ENCODE data around the gene TMEM52. TPM values are rescaled to one million over a fixed set of nuclear protein-coding genes. Genes with fewer than 3 reads are reported as not detected.

The TMEM52 gene
- total RNA-seq, 1 experiment from 2014 or later: not detected

DNA sequence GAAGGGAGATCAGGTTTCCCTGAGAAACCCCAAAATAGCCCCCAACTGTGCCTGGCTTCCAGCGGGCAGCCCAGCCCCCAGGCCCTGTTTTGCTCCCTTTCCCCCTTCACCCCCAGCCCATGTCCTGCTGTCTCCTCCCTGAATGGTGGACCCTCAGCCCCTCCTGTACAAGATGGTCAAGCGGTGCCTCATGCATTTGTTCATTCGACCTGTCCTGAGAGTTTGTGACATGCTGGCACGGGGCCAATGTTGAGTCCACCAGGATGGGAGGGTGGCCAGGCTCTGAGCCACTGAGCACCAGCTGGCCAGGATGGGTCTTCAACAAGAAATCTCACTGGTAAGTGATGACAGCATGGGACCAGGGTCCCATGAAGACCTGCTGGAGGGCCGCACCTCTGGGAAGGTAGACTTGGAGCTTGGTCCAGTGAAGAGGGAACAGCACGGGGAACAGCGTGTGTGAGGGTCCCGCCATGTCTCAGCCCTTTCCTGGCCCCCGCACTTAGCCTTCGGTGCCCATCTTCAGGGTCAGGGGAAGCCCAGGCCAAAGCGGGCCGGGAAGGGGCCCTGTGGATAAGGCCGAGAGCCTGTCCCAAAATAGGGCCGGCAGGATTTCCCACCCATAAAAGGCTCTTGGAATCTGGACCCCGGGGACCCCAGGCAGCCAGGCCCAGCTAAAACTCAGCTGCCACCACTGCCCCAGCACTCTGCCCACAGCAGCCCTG, 3.9 kb downstream of the TMEM52 start, which contains the start of gene CALML6:
CALML6 (plus strand) TSS at position 290 of the 722 bp plus-strand sequence; CDS start at position 311, 21 bp downstream.
- DNase-seq (ENCODE audit: low spot score): no peak

- no peak for DNase-seq (ENCODE audit: low spot score)
Observed at GRCh38 chr1:1914101-1914970, 4.7 kb downstream of the TMEM52 start.

DNA sequence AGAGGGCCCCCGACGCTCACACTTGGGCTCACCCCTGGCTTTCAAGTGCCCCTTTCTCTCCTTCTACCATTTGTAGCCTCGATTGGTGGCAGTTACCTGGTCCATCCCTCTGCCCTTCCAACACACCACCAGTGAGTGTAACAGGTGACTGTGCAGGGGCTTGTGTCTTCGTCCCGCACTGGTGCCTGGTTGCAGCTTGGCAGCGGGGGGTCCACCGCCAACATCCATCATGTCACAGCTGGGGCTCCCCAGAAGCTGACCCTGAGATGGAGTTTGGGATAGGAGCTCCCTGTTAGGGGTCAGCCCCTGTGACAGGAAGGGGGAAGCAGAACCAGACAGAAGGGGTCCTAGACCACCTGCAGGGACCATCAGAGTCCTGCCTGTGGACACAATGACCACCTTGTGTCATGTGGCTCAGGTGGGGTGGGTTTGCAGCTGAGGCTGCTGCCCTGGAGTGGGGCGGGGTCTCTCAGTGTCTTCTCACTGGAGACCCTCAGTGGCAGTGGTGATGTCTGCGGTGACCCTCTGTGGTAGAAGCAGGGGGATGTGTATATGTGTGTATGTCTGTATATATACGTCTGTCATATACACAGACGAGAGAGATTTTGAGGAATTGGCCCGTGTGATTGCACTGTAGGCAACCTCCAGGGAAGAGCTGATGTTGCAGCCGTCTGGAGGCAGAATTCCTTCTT, 7.6 kb downstream of the TMEM52 start:
- DNase-seq (ENCODE audit: low spot score): no peak

DNA sequence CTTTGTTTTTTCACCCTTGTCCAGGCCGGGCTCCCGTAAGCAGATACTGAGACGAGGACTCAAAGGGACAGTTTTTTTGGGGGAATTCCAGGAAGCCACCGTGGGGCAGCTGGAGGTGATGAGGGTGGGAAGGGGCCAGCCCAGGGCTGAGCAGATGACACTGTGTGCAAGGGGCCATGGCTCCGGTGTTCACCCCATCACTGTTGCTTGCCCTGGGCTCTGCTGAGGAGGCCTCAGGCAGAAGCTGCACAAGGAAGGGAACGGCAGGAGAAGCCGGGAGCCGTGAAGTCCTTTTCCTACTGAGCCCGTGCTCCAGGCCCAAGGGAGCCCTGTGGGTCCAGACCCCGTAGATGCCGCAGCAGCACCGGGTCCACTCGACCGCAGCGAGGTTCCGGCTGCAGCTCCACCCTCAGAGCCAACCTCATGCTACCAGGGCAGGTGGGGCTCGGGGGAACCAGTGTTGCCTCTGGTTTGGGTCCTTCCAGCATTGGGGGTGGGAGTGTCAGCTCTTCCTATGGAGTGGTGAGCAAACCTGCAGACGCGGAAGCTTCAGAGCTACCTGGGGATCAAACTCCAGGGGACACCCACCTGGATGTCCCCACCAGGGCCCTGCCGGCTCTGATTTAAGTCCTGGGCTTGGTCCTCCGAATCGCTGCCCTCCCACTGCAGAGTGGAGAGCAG, 8.3 kb downstream of the TMEM52 start:
- no peak for DNase-seq (ENCODE audit: low spot score)

DNA sequence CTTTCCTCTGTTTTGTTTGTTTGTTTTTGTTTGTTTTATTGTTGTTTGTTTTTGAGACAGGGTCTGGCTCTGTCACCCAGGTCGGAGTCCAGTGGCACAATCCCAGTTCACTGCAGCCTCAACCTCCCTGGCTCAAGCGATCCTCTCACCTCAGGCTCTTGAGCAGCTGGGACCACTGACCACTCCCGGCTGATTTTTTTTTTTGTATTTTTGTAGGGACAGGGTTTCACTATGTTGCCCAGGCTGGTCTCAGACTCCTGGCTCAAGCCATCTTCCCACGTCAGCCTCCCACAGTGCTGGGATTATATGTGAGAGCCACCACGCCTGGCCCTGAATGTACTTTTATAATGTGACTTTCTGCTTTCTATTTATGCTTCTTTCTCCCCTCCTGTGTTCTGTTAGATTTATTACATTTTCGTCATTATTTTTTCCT, 9.0 kb downstream of the TMEM52 start:
- DNase-seq (ENCODE audit: low spot score): no peak

- DNase-seq (ENCODE audit: low spot score): no peak
Observed at GRCh38 chr1:1908506-1908791, 10.6 kb downstream of the TMEM52 start.

DNA sequence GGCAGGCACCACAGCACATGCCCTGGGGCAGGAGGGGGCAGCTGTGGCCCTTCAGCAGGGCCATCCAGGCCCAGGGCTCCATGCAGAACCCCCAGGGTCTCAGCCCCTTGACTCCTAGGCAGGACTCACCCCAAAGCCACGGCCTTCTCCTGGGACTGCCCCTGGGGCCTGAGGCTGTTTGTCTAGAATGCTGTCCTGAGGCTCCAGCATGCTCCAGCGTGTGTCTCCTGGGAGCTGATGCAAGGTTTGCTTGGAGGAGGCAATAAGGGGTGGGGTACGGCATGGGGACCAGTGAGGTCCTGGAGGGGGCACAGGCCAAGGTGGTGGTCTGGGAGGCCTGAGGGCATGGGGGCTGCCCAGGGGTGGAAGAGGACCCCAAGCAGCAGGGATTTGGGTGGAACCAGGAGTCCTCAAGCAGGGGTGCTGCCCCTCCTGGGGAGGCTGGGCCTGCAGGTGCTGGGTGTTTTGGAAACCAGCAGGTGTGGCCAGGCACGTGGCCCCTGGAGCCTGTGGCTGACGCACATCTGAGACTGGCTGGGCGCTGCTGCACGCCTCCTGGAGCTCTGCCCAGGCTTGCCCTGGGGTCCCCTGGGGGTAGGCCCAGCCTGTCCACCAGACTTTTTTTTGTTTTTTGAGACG, 11.9 kb downstream of the TMEM52 start:
- no peak for DNase-seq (ENCODE audit: low spot score)

GRCh38 chr1:1906185-1907097, 12.6 kb downstream of the TMEM52 start:
- DNase-seq (ENCODE audit: low spot score): peak; percentile 65

DNA sequence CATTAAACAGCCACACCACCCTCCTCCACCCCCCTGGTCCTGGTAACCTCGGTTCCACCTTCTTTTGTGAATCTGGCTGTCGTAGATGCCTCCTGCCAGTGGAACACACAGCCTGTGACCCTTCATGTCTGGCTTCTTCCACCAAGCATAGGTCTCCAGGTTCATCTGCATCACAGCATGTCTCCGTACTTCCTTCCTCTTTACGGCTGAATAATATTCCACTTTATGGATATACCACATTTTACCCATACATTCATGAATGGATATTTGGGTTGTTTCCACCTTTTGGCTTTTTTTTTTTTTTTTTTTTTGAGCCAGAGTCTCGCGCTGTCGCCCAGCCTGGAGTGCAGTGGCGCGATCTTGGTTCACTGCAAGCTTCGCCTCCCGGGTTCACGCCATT, 15.9 kb downstream of the TMEM52 start:
- DNase-seq (ENCODE audit: low spot score): no peak

- no peak for DNase-seq (ENCODE audit: low spot score)
Observed at GRCh38 chr1:1901641-1902294, 17.3 kb downstream of the TMEM52 start.

- DNase-seq (ENCODE audit: low spot score): no peak
Observed at GRCh38 chr1:1900883-1901640, 18.0 kb downstream of the TMEM52 start.

DNA sequence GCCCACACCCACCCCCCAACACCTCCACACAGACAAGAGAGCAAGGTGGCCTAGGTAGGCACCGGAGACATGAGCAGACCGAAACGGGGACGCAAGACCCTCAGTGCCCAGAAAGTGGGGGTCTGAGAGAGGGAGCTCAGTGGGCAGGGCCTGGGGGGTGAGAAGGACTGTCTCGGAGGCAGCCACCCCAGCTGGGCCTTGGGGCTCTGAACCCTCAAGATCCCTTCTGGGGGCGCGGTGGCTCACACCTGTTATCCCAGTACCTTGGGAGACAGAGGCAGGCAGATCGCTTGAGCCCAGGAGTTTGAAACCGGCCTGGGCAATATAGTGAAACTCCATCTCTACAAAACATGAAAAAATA, 19.1 kb downstream of the TMEM52 start:
- DNase-seq (ENCODE audit: low spot score): no peak

DNA sequence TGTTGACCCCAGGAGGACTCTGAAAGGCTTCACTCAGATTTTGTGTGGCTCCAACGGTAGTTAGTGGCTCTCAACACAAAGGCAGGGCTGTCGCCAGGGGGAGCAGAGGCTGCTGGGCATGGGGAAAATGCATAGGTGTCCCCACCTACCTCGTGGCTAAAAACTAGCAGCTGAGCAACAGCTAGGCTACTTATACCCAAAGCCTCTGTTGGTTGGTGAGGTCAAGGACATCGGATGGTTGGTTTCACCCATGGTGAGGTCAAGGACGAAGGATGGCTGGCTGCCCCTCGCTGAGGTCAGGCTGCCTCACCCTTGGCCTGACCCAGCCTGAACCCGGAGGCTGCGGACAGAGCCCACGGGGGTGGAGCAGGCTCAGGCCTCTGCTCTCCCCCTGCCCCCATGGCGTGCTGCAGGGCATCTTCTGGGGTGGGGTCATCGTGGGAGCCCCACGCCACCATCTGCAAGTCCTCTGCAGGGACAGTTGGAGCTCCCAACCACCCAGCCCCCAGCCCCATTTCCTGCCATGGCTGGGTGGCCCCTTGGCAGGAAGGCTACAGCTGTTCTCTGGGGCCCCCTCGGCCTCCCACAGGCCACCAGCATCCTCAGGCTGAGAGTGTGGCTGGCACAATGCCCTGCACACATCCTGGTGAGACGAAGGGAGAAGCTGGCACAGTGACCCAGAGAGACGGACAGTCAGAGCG, 19.7 kb downstream of the TMEM52 start:
- no peak for DNase-seq (ENCODE audit: low spot score)

- DNase-seq (ENCODE audit: low spot score): no peak
Observed at GRCh38 chr1:1898246-1898933, 20.7 kb downstream of the TMEM52 start.

GRCh38 chr1:1895456-1896336, 23.4 kb downstream of the TMEM52 start:
- no peak for DNase-seq (ENCODE audit: low spot score)

- DNase-seq (ENCODE audit: low spot score): no peak
Observed at GRCh38 chr1:1895060-1895418, 24.0 kb downstream of the TMEM52 start.

Data from A172 (cell line).